KMS-11 (cell line): ENCODE results near the gene SLC30A9.

Experiments
- H2AFZ ChIP-seq: fragments of 200-600 bp; sonication (generic); 2 replicates; pipeline ENCODE4 v1.6.1; 2016; ENCODE audit warnings: antibody characterized with exemption, mixed run types, low read depth
- H3K27ac ChIP-seq: fragments of 200-600 bp; sonication (generic); 2 replicates; pipeline ENCODE4 v1.6.1; 2016; ENCODE audit warnings: mild to moderate bottlenecking, mixed run types
- H3K27me3 ChIP-seq: fragments of 200-600 bp; sonication (generic); 2 replicates; pipeline ENCODE4 v1.6.1; 2017; ENCODE audit warnings: mild to moderate bottlenecking, low read depth, mixed run types, moderate library complexity; ENCODE audit not compliant: insufficient read depth
- H3K36me3 ChIP-seq: fragments of 200-600 bp; sonication (generic); 2 replicates; pipeline ENCODE4 v1.6.1; 2017; ENCODE audit warnings: mild to moderate bottlenecking, mixed run types; ENCODE audit not compliant: insufficient read depth
- H3K4me1 ChIP-seq: fragments of 200-600 bp; sonication (generic); 2 replicates; pipeline ENCODE4 v1.6.1; 2016; ENCODE audit warnings: mild to moderate bottlenecking, low read depth, mixed run types; ENCODE audit not compliant: poor library complexity, severe bottlenecking
- H3K4me2 ChIP-seq: fragments of 200-600 bp; sonication (generic); 2 replicates; pipeline ENCODE4 v1.7.0; 2016; ENCODE audit warnings: mild to moderate bottlenecking, mixed run types
- H3K4me3 ChIP-seq: fragments of 200-600 bp; sonication (generic); IDR thresholded peaks from 2 replicates; pipeline ENCODE4 v1.6.1; 2017; ENCODE audit warnings: low read depth, low read length, mixed read lengths; ENCODE audit not compliant: insufficient read depth
- H3K79me2 ChIP-seq: fragments of 200-600 bp; sonication (generic); 2 replicates; pipeline ENCODE4 v1.6.1; 2016; ENCODE audit warnings: low read depth, mixed run types; ENCODE audit not compliant: insufficient read depth
- H3K9ac ChIP-seq: fragments of 200-600 bp; sonication (generic); 2 replicates; pipeline ENCODE4 v1.6.1; 2016; ENCODE audit warnings: mild to moderate bottlenecking, mixed run types
- H4K20me1 ChIP-seq: fragments of 200-600 bp; sonication (generic); 2 replicates; pipeline ENCODE4 v1.6.1; 2016; ENCODE audit warnings: mild to moderate bottlenecking, mixed run types; ENCODE audit not compliant: insufficient read depth
- CTCF ChIP-seq: fragments of 200-600 bp; sonication (generic); conservative IDR thresholded peaks from 2 replicates; pipeline ENCODE4 v1.6.1; 2017; ENCODE audit warnings: low read depth, mild to moderate bottlenecking, antibody characterized with exemption, low read length, moderate library complexity, mixed read lengths

Gene SLC30A9

GRCh38 chr4:41967392-41967791 lies 22.9 kb upstream of the SLC30A9 start:
- no peaks in the 10 kb centered on the region for H3K27me3 ChIP-seq
- no peak overlapping the region for H2AFZ ChIP-seq
- H3K9ac ChIP-seq: no peak overlapping the region
- no peak for TF ChIP-seq CTCF
- H3K4me1 ChIP-seq: no peaks in the 10 kb centered on the region
- no peaks in the 10 kb centered on the region for H3K79me2 ChIP-seq
- no peaks in the 10 kb centered on the region for H4K20me1 ChIP-seq
- no peak overlapping the region for H3K4me3 ChIP-seq
- H3K27ac ChIP-seq: no peak overlapping the region
- H3K36me3 ChIP-seq: no peaks in the 10 kb centered on the region
- H3K4me2 ChIP-seq: no peak overlapping the region

DNA sequence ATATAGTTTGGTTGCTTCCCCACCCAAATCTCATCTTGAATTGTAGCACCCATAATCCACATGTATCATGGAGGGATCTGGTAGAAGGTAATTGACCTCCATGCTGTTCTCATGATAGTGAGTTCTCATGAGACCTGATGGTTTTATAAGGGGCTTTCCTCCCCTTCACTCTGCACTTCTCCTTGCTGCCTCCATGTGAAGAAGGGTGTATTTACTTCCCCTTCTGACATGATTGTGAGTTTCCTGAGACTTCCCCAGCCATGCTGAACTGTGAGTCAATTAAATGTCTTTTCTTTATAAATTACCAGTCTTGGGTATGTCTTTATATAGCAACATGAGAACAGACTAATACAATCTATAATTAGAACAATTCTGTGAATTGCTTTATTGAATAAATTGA lies 20.7 kb upstream of the SLC30A9 start:
- TF ChIP-seq CTCF: no peak

DNA sequence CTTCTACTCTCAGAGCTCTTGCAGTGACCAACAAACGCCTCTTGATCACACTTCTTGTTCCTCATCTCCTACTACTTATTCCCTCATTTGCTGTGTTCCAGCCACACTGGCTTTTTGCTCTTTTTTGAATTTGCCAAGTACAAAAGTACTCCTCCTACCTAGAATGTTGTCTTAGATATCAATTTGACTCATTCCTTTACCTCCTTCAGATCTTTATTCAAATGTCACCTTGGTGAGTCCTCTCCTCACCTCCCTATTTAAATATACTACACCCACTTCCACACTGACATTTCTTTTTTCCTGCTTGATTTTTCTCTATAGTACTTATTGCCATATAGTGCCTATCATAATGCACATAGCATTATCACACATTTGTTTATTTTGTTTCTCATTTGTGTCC lies 15.0 kb upstream of the SLC30A9 start:
- TF ChIP-seq CTCF: no peak
- no peaks in the 10 kb centered on the region for H3K79me2 ChIP-seq

More for the DNA sequence above, 20.7 kb upstream of the SLC30A9 start:
- Histone ChIP-seq H3K4me1 (no peaks in the 10 kb centered on the region), H3K27me3 (no peaks in the 10 kb centered on the region), H3K36me3 (no peaks in the 10 kb centered on the region), H3K27ac (no peak overlapping the region), H3K4me2 (no peak overlapping the region), H3K79me2 (no peaks in the 10 kb centered on the region), H3K4me3 (no peak overlapping the region), H2AFZ (no peak overlapping the region), H3K9ac (no peak overlapping the region), H4K20me1 (no peaks in the 10 kb centered on the region)

DNA sequence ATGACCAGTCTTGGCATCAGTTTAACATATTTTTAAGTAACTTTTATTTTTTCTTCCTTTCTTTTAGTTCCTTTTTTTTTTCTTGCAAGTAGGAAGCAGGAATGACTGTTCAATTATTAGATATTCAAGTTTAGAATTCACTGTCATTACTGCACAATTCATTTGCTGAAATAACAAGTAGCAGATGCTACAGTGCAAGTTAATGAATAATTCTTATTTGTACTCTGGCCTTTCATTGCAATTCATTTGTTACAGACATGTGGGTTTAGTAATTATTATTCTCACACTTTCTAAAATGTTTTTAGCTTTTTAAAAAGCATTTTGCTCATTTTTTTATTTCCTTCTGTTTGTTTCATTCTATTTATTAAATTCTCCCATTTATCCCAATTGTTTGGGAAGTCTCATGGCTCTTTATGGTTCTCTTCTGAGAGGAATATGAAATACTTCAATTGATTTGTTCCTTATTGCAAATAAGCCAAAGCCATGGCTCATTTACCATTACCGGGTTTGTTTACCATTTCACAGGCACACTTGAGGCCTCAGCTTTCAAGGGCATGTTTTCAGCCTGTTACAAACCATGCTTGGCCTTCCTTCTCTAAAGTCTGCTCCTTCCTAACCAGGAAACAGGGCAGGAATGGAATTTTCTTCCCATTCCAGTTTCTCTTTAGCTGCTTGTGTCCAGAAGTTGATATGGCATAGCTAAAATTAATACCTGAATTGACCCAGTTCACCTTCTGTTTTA lies 13.4 kb upstream of the SLC30A9 start:
- Histone ChIP-seq H4K20me1 (no peaks in the 10 kb centered on the region), H3K36me3 (no peaks in the 10 kb centered on the region), H3K79me2 (no peaks in the 10 kb centered on the region), H3K9ac (no peak overlapping the region), H3K4me1 (no peaks in the 10 kb centered on the region), H3K27ac (no peak overlapping the region), H3K27me3 (no peaks in the 10 kb centered on the region), H3K4me3 (no peak overlapping the region), H2AFZ (no peak overlapping the region), H3K4me2 (no peak overlapping the region)
- no peak for TF ChIP-seq CTCF

More for the DNA sequence above, 15.0 kb upstream of the SLC30A9 start:
- Histone ChIP-seq H3K27me3 (no peaks in the 10 kb centered on the region), H3K27ac (no peak overlapping the region), H3K9ac (no peak overlapping the region), H3K4me1 (no peaks in the 10 kb centered on the region), H3K36me3 (no peaks in the 10 kb centered on the region), H3K4me3 (no peak overlapping the region), H3K4me2 (no peak overlapping the region), H4K20me1 (no peaks in the 10 kb centered on the region), H2AFZ (no peak overlapping the region)
